HCT116 (cell line): ENCODE data around the gene FBXL7. TPM values are rescaled to one million over a fixed set of nuclear protein-coding genes. Genes with fewer than 3 reads are reported as not detected.

Experiments
- ATAC-seq: fragments of 200-7000 bp; cut with Tn5 transposase; 2 replicates; pipeline ENCODE4 v1.9.1; 2020; ENCODE audit warnings: mild to moderate bottlenecking, moderate library complexity
- BruUV-seq: library from RNA; stranded (reverse); fragments of 400-500 nt; replicated peaks from 2 replicates; lab custom pipeline; 2021; lab: Mats Ljungman, UMichigan
- CTCF ChIA-PET: fragments of 300-600 bp; sonication (Branson Sonifier 250); formaldehyde crosslinking; loops from one replicate; lab custom pipeline; 2021; ENCODE audit warnings: antibody characterized with exemption; lab: Charles Lee
- POLR2A ChIA-PET: fragments of 300-600, 350-600 bp; sonication (Branson Sonifier 250); formaldehyde crosslinking; loops from one replicate; lab custom pipeline; 2021; ENCODE audit warnings: antibody characterized with exemption; lab: Charles Lee
- RAD21 ChIA-PET, 2 experiments: fragments of 300-600 bp; sonication (Branson Sonifier 250); formaldehyde crosslinking; loops; one replicate each; lab custom pipeline; 2023; ENCODE audit warnings: low total read pairs in 2 of 2; ENCODE audit not compliant: uncharacterized antibody in 2 of 2, unreplicated experiment in 2 of 2, low non-redundant PET in 1 of 2; lab: Charles Lee
- DNase-seq: peaks from one replicate; pipeline ENCODE4 v3.0.0-alpha.2; 2010; ENCODE audit warnings: low read depth, low spot score
- H2AFZ ChIP-seq: fragments of 200-600 bp; shearing (Covaris generic), sonication (generic); 2 replicates; pipeline ENCODE4 v1.6.1; 2017; ENCODE audit warnings: low read depth, mixed run types, mixed read lengths, antibody characterized with exemption, low read length; ENCODE audit not compliant: poor library complexity, severe bottlenecking
- H3K27ac ChIP-seq: 2 replicates; pipeline ENCODE4 v1.5.1; 2012; ENCODE audit warnings: low read depth, low read length
- H3K27me3 ChIP-seq: fragments of 200-600 bp; sonication (generic); 2 replicates; pipeline ENCODE4 v1.6.1; 2016; ENCODE audit warnings: mixed run types, low read length, mixed read lengths; ENCODE audit not compliant: insufficient read depth
- H3K36me3 ChIP-seq, 2 experiments: fragments of 200-500 bp in 1 of 2; fragments of 200-600 bp in 1 of 2; sonication (Bioruptor generic) in 1 of 2; sonication (generic) in 1 of 2; 2 replicates each; pipeline versions ENCODE4 v1.5.1 to v1.6.1; 2014 to 2016; ENCODE audit warnings: low read length in 2 of 2, inconsistent platforms in 1 of 2, mixed read lengths in 1 of 2, mixed run types in 1 of 2; ENCODE audit not compliant: insufficient read depth in 2 of 2, control insufficient read depth in 1 of 2
- H3K4me1 ChIP-seq, 2 experiments: fragments of 200-600 bp in 1 of 2; sonication (generic) in 1 of 2; 2 replicates each; pipeline versions ENCODE4 v1.5.1 to v1.6.1; 2012 to 2017; ENCODE audit warnings: low read length in 2 of 2, inconsistent platforms in 1 of 2, mild to moderate bottlenecking in 1 of 2, mixed read lengths in 1 of 2, mixed run types in 1 of 2, moderate library complexity in 1 of 2; ENCODE audit not compliant: insufficient read depth in 2 of 2, control insufficient read depth in 1 of 2
- H3K4me2 ChIP-seq: fragments of 200-600 bp; sonication (generic); 2 replicates; pipeline ENCODE4 v1.6.1; 2017; ENCODE audit warnings: mixed run types, low read length, mixed read lengths
- H3K4me3 ChIP-seq, 2 experiments: fragments of 200-600 bp in 1 of 2; sonication (generic) in 1 of 2; replicated peaks in 1 of 2; 2 replicates each; pipeline ENCODE4 v1.5.1; 2011 to 2016; ENCODE audit warnings: low read length in 2 of 2, control low read depth in 1 of 2, low read depth in 1 of 2, mild to moderate bottlenecking in 1 of 2, mixed read lengths in 1 of 2, mixed run types in 1 of 2
- H3K79me2 ChIP-seq: fragments of 200-600 bp; sonication (generic); 2 replicates; pipeline ENCODE4 v1.6.1; 2017; ENCODE audit warnings: mild to moderate bottlenecking, mixed run types, low read length, moderate library complexity, mixed read lengths; ENCODE audit not compliant: insufficient read depth
- H3K9ac ChIP-seq: fragments of 200-600 bp; sonication (generic); 2 replicates; pipeline ENCODE4 v1.6.1; 2016; ENCODE audit warnings: low read length, mixed read lengths
- H3K9me2 ChIP-seq: fragments of 200-600 bp; sonication (generic), shearing (Covaris generic); 2 replicates; pipeline ENCODE4 v1.6.1; 2017; ENCODE audit warnings: mixed run types, mild to moderate bottlenecking, moderate library complexity; ENCODE audit not compliant: insufficient read depth
- H3K9me3 ChIP-seq, 2 experiments: fragments of 200-500 bp in 1 of 2; fragments of 200-600 bp in 1 of 2; sonication (Bioruptor generic) in 1 of 2; sonication (generic) in 1 of 2; 2 replicates each; pipeline ENCODE4 v1.6.1; 2014 to 2017; ENCODE audit warnings: low read length in 2 of 2, mixed read lengths in 2 of 2, inconsistent platforms in 1 of 2, low read depth in 1 of 2, mild to moderate bottlenecking in 1 of 2, mixed run types in 1 of 2, moderate library complexity in 1 of 2; ENCODE audit not compliant: control insufficient read depth in 1 of 2, insufficient read depth in 1 of 2
- H4K20me1 ChIP-seq: fragments of 200-600 bp; sonication (generic), shearing (Covaris generic); 2 replicates; pipeline ENCODE4 v1.6.1; 2017; ENCODE audit warnings: mixed run types, mild to moderate bottlenecking, moderate library complexity; ENCODE audit not compliant: insufficient read depth
- CEBPB ChIP-seq: IDR thresholded peaks from 2 replicates; pipeline ENCODE4 v1.6.1; 2012; ENCODE audit warnings: low read depth
- EGR1 ChIP-seq: IDR thresholded peaks from 2 replicates; pipeline ENCODE4 v1.6.1; 2012; ENCODE audit warnings: low read depth
- ELF1 ChIP-seq: IDR thresholded peaks from 2 replicates; pipeline ENCODE4 v1.6.1; 2012; ENCODE audit warnings: low read depth, borderline replicate concordance
- EZH2 ChIP-seq: fragments of 200-600 bp; sonication (generic); IDR thresholded peaks from 2 replicates; pipeline ENCODE4 v1.6.1; 2017; ENCODE audit warnings: antibody characterized with exemption, mixed run types
- EZH2phosphoT487 ChIP-seq: fragments of 200-600 bp; IDR thresholded peaks from 2 replicates; pipeline ENCODE4 v1.6.1; 2018; ENCODE audit warnings: antibody characterized with exemption, borderline replicate concordance
- JUND ChIP-seq: IDR thresholded peaks from 2 replicates; pipeline ENCODE4 v1.6.1; 2012
- RAD21 ChIP-seq: IDR thresholded peaks from 2 replicates; pipeline ENCODE4 v1.6.1; 2012; ENCODE audit warnings: low read depth, mild to moderate bottlenecking
- REST ChIP-seq: IDR thresholded peaks from 2 replicates; pipeline ENCODE4 v1.6.1; 2012; ENCODE audit warnings: low read depth
- SRF ChIP-seq: IDR thresholded peaks from 2 replicates; pipeline ENCODE4 v1.6.1; 2012; ENCODE audit warnings: low read depth
- TCF7L2 ChIP-seq: IDR thresholded peaks from 2 replicates; pipeline ENCODE4 v1.7.0; 2011; ENCODE audit warnings: borderline replicate concordance, inconsistent platforms; ENCODE audit not compliant: insufficient read depth, insufficient read length; ENCODE audit errors: extremely low read depth
- YY1 ChIP-seq: IDR thresholded peaks from 2 replicates; pipeline ENCODE4 v1.6.1; 2011; ENCODE audit warnings: low read length, low read depth, moderate library complexity, mild to moderate bottlenecking; ENCODE audit not compliant: insufficient replicate concordance; ENCODE audit errors: extremely low read depth
- ZBTB33 ChIP-seq: IDR thresholded peaks from 2 replicates; pipeline ENCODE4 v1.6.1; 2011; ENCODE audit warnings: mild to moderate bottlenecking, low read length, moderate library complexity; ENCODE audit not compliant: insufficient replicate concordance; ENCODE audit errors: extremely low read depth
- ZFX ChIP-seq: fragments of 450-650 bp; IDR thresholded peaks from 2 replicates; pipeline ENCODE4 v1.6.1; 2017
- intact Hi-C: fragments of 100-400 bp; cut with micrococcal nuclease; formaldehyde crosslinking; loops from 2 replicates; pipeline ENCODE4 v1.10.0; 2022
- total RNA-seq: library from RNA; stranded (reverse); gene quantifications from one replicate; pipeline ENCODE4 v1.2.1, GENCODE V29; 2021; ENCODE audit not compliant: unreplicated experiment
- TF ChIP-seq, protein P1 (sequence below): IDR thresholded peaks from 2 replicates; pipeline ENCODE4 v1.6.1; 2012

The FBXL7 gene
- total RNA-seq, 1 experiment from 2014 or later: 0.05 TPM

GRCh38 chr5:15601853-15602252, 101.9 kb downstream of the FBXL7 start (continued):
- no peak for TF ChIP-seq REST
- TF ChIP-seq TCF7L2: no peak
- TF ChIP-seq JUND: no peak
- TF ChIP-seq RAD21: no peak
- no peak for TF ChIP-seq YY1
- no peak for TF ChIP-seq ZFX
- no peak for TF ChIP-seq EZH2
- TF ChIP-seq EGR1: no peak
- TF ChIP-seq SRF: no peak

DNA sequence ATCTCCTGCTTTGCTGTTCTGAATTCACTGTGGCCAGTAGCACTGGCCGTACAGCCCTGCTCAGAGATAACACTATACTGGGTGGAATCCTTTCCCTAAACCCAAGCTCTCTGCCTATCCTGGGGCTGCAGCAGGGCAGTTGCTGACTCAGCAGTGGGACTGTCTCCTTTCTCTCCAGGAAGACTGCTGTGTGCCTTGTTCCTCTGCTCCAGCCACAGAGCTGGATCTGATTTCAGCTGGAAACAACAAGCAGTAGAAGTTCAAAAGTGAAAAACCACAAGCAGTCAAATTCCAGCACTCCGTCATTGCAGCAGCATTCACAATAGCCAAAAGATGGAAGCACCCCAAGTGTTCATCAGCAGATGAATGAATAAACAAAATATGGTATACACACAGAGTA, 105.0 kb downstream of the FBXL7 start:
- DNase-seq (no peak), ATAC-seq (no peak)
- Histone ChIP-seq H3K27ac (no peak overlapping the region), H3K4me3 (no peak overlapping the region), H3K4me1 (no peaks in the 10 kb centered on the region), H4K20me1 (no peaks in the 10 kb centered on the region), H3K9ac (no peak overlapping the region), H3K27me3 (no peaks in the 10 kb centered on the region), H3K36me3 (no peaks in the 10 kb centered on the region), H3K79me2 (no peaks in the 10 kb centered on the region), H2AFZ (no peak overlapping the region), H3K9me3 (peaks cover 14 to 24% of the 10 kb centered on the region in 2 experiments; a peak in 2 of 4 replicates), H3K9me2 (no peaks in the 10 kb centered on the region), H3K4me2 (no peak overlapping the region)
- ChIA-PET CTCF (no interaction called here), POLR2A (no interaction called here), RAD21 (no interaction called here)
- BruUV-seq: no TSS peak
- TF ChIP-seq RAD21: no peak
- TF ChIP-seq EZH2: no peak
- no peak for TF ChIP-seq TCF7L2
- TF ChIP-seq ELF1: no peak
- TF ChIP-seq ZFX: no peak
- TF ChIP-seq SRF: no peak
- TF ChIP-seq ZBTB33: no peak
- TF ChIP-seq, protein P1, sequence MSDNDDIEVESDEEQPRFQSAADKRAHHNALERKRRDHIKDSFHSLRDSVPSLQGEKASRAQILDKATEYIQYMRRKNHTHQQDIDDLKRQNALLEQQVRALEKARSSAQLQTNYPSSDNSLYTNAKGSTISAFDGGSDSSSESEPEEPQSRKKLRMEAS: no peak
- TF ChIP-seq REST: no peak
- no peak for TF ChIP-seq EZH2phosphoT487
- no peak for TF ChIP-seq CEBPB
- no peak for TF ChIP-seq EGR1
- intact Hi-C loops: no loop called here
